GM21360 (cell line): Measurements from ENCODE around the gene SEMA4C.
"Not testable (repeated sequence)": the region's sequence is repeated elsewhere in the genome, so short reads cannot be mapped to it uniquely, and the experiment has no call there.

Experiments used
- ATAC-seq: cut with Tn5 transposase; IDR thresholded peaks from one replicate; pipeline ENCODE4 v1.9.1; 2021; ENCODE audit warnings: mild to moderate bottlenecking, moderate library complexity; ENCODE audit not compliant: unreplicated experiment

The SEMA4C gene

DNA sequence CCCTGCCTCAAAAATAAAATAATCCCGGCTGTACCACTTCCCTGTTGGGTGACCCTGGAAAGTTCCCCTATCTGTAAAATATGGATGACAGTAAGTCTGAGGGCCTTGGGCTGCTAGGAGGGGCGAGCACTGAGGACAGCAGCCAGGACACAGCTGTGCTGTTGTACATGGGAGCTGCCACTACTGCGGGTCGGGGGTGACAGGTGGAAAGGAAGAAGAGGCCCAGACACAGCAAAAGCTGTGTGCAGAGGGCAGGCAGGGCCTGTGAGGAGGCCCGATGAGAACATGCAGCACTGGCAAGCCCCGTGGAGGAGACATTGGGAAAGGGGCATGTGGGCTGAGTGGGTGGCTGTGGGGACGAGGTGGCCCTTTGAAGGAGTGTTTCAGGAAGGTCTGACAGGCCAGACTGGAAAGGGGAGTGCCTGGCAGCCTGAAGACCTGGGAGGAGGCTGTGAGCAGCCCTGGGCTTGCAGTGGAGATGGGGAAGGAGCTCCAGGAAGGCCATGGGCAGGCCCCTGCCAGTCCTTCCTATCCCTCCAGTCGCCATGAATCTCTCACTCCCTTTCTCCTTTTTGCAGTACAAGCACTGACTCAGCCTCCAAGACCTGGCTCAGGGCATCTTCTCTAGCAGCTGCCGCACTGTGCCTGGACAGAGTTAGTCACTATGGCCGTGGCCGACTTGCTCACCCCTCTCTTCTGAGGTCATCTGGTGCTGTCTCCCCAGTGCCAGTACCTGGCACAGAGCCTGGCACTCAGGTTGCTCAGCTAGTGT, 28.9 kb upstream of the SEMA4C start:
- no peak for ATAC-seq

DNA sequence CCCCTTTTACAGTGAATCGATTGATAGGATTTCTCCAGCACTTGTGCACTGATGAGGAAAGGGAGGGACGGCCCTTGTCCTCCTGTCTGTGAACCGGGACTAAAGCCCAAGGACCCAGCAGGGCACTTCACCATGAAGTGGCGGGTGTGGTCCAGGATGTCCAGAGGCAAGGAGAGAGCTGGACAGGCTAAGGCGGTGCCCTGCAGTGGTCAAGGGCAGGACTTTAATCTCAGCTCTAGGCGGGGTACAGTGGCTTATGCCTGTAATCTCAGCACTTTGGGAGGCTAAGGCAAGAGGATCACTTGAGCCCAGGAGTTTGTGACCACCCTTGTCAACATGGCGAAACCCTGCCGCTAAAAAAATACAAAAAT, 28.2 kb upstream of the SEMA4C start:
- no peak for ATAC-seq

DNA sequence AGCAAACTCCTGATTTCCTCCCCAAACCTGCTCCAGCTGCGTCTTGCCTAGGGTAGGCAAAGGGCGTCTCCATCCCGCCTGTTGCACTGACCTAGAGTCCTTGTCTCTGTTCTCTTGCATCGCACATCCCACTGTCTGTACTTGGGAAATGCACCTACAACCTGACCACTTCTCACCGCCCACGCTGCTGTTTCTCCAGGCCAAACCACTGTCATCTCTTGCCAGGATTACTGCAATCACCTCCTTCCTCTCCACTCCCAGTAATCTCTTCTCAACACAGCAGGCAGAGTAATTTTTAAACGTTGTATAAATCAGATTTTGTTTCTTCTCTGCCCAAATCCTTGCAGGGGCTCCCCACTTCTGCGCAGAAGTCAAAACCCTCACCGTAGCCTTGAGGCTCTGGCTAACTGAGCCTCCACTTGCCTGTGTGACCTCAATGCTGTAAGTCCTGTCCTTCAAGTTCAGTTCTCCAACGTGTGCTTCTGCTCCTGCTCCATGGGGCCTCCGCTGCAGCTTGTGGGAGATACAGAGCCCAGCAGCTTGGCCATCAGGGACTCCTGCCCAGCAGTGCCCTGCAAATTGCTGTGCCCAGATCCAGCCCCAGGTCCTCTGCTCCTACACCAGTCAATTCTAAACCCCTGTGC, 27.7 kb upstream of the SEMA4C start:
- no peak for ATAC-seq

DNA sequence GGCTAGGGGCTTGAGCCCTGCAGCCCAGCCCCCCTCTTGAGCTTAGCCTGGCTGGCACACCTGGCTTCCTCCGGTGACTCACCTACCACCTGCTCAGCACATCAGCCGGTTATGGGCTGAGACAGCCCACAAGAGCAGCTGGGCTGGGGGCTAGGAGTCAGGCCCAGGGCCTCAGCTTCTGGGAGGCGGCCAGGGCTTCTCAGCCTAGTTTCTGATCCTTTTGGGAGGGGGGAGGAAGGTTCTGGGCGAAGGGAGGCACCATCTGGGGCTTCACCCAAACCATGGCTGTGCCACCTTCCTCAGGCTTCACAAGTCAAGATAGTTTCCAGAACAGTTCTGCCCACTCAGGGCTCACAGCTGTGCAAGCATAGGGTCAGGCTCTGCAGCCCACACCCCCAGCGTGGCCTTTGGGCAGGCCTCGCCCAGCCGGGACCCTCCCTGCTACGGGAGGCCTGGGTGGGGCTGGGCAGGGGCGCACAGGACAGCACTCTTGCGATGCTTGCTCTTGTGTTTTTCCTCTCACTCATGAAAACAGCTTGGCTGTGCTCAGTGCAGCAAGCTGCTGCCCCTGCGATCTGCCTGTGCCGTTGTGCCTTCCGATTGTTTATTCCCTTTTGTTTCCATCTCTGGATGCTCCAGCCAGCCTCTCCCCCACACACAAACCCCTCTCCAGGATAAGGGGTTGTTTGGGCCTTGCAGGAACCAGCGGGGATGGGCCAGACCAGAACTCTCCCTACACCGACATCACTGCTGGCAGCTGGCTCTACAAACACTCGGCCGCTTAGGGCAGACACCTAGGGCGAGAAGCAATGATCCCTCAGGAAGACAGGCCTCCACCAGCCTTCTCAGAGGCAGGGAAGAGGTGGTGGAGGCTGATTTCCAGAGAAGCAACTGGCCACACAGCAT, 26.1 kb upstream of the SEMA4C start:
- no peak for ATAC-seq

DNA sequence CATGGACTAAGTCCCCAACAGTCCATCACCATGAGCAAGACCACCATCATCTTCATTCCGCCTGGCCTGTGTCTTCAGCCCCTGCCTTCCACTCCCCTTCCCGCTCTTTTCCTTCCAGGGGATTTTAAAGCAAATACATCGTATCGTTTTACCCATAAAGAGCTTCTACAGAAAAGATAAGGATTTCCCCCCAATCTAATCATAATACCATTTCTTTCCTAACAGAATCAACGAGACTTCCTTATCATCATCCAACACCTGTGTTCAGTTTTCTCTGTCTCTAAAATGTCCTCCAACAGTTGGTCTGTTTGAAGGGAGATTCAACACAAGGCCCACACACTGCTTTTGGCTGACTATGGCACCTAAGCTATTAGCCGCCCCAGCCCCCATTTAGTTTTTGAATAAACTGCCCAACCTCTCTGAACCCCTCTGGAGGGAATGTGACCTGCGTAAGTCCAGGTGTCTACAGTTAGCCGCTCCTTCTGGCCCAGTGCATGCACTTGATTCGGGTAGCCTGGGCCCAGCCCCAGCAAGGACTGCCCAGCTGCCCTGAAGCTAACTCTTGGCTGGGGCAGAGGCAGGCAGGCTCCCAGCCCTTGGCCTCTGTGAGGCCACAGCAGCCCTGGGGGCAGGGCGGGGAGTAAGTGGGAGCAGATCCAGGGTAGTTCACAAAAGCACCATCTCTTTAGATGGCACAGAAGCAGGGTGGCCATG, 25.3 kb upstream of the SEMA4C start:
- no peak for ATAC-seq

DNA sequence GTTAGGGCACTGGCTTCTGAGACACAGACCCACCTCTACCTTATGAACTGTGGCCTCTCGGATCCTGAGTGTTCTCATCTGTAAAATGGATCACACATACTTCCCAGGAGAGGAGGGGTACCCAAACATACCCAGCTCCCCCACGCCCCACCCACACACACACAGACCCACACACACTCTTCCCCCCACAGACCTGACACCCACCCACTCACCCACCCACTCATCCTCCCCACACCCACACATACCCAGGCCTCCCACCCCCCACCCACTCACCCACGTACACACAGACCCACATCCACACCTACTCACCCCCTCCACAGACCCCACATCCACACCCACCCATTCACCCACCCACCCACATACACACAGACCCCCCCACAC, 24.3 kb upstream of the SEMA4C start:
- no peak for ATAC-seq

DNA sequence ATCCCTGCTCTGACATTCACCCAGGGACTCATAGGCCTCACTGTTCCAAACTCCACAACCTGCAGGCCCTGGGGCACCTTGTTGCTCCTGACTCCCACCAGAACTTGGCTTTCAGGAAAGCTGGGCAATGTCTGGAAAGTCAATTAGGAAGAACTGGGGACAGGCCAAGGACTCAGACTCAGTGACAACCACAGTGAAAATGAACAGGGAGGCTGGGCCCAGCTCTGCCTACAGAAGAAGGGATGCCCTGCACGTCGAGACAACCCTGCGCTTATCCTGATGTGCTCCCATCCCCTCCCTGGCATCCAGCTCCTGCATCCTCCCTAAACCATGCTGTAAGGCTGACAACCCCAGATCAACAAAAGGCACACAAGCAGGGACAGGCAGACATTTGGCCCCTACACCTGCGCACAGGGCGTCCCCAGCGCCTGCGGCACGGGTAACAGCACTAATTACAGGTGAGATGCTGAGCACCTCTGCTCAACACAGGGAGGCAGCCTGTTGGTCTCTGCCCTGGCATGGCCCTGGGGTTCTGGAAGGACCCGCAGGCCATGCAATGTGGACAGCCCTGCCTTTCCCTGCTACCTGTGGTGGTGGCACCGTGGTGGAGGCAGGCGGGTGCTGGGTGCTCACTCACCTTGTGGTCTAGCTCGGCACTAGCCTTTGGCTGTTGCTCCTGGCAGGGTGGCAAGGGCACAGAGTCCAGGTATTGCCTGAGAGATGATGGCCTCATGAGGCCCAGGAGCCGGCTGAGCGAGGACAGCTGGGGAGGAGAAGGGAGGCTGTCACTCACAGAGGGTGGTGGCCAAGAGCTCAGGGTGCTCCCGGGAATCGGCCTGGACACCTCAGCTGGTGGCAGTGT, 23.6 kb upstream of the SEMA4C start:
- ATAC-seq = no peak

DNA sequence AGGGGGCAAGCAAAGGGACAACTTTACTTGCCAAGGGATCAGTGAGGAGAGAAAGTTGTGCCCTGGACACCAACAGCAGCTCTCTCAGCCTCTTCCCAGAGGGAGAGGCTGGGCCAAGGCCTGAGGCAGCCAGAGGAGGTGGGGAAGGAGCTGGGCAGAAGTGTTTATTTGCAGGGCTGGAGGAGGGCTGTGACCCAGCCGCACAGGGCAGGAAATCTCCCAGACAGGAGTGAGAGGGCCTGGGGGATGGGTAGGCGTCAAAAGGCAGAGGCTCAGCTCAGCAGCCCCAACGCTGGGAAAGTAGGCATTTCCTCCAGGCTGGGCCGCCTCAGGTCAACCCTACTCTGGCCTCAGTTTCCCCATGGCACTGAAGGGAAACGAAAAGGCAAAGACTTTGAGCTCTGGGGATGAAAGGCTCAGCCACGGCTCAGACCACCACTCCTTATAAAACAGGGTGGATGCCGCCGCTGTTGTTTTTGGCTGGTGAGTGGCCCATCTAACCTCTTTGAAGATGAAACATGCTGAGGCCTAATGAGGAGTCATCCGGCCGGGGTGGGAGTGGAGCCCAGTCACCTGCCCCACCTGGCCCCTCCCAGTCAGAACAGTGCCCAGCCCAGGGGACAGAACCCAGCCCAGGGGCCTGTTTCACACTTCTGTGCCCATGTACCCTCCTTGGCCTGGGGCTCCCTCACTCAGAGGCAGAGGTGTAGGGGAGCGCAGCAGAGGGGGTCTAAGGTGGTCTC, 21.9 kb upstream of the SEMA4C start:
- no peak for ATAC-seq

DNA sequence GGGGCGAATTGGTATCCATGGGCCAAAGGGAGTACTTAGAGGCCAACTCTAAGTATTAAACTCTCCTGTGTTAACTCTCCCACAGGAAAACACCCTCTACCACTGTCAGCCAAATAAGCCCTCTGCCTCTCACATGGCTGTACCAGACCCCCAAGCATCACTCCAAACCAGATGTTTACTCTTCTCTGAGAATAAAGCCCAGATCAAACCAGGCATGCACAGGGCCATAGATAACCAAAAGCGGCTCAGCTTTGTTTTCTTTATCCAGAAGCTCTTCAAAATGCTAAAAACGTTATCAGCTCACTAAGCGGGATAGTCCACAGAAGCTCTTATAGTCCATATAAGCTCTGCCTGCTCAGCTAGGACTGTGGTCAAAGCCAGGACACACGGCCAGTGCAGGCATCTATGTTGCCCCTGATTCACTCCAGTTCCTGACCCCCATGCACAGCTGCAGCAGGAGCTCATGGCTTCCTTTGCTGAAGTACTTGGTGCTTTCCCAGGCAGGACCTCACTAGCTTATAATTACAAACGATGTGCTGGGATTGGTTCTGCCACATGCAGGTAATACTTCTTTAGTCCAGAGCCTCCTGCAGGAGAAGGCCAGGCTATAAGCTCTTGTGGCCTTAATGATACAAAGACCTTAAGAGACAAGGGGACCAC, 21.0 kb upstream of the SEMA4C start:
- no peak for ATAC-seq

DNA sequence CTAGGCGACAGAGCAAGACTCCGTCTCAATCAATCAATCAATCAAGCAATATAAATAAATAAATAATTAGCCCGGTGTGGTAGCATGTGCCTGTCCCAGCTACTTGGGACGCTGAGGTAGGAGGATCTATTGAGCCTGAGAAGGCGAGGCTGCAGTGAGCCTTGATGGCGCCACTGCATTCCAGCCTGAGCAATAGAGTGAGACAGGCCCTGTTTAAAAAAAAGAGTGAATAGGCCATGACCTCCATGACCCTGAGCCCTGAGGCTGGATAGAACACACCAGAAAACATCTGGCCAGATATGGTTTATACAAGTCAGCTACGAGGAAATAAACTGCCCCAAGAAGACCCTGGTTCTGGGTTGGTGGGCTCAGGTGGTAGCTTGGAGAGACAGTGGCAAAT, 20.4 kb upstream of the SEMA4C start:
- ATAC-seq = no peak

DNA sequence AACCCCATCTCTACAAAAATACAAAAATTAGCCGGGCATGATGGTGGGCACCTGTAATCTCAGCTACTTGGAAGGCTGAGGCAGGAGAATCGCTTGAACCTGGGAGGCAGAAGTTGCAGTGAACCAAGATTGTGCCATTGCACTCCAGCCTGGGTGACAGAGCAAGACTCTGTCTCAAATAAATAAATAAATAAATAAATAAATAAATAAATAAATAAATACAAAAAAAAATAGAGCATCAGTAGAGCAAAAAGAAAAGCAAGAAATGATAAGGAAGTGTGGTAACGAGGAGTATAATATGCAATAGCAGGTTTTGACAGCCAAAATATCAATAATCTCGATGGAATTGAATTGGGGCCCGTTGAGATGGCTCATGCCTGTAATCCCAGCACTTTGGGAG, 19.6 kb upstream of the SEMA4C start:
- ATAC-seq = not testable (repeated sequence)

DNA sequence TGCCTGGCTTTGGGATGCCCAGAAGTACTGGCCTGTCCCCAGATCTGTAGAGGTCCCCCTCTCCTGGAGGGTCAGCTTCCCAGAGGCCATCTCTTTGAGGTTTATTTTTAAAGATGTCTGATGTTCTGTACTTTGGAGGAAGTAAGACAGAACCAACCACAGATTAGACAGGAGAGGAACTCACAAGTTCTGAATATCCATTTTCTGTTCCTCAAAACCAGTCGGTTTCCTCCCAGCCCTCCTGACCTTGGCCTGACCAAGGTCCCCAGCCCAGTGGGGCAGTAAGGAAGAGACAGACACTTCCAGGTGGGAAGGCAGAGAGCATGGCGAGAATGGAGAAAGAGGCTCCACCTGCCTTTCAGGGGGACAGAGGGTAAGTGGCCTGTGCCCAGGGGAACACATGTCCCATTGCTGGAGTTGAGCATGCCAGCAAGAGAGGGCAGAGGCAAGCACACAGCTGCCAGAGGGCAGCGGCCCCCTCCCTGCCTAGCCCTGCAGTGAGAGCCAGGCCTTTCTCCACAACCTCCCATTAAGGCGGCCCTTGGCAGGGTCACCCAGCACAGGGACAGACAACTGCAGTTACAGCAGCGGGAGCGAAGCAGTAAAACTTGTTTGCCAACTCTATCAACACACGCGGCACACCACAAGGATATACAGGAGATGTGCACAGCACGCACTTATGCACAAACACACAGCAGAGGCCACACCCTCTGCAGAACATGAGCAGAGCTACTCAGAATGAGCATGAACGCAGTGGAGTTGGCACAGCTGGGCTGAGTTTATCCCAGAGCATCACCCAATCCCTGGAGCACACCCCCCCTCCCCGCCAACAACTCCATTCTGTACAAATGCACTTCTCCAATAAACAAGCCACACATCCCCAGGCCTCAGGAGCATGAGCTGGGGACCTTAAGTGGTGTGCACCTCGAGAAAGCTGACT, 18.5 kb upstream of the SEMA4C start:
- no peak for ATAC-seq

DNA sequence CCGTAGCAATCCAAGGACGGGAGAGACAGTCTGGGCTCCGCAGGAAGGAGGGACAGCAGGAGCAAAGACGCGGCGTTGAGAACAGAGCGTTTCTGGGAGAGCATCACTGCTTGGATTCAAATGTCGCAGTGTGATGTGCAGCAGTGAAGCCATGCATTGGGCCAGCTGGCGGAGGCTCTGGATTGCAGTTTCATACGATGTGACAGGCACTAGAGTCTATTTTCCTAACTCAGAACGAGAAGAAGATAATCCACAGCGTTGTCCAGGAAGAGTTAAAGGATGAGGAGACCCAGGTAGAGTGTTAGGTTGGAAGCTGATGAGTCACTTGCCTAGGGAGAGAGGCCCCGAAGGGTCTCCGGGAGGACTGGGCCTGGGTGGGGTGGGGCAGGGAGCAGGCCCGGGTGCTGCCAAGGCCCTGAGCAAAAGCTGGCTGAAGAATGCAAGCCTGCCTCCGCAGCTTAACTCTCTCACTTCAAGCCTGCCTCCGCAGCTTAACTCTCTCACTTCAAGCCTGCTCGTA, 17.7 kb upstream of the SEMA4C start:
- no peak for ATAC-seq

DNA sequence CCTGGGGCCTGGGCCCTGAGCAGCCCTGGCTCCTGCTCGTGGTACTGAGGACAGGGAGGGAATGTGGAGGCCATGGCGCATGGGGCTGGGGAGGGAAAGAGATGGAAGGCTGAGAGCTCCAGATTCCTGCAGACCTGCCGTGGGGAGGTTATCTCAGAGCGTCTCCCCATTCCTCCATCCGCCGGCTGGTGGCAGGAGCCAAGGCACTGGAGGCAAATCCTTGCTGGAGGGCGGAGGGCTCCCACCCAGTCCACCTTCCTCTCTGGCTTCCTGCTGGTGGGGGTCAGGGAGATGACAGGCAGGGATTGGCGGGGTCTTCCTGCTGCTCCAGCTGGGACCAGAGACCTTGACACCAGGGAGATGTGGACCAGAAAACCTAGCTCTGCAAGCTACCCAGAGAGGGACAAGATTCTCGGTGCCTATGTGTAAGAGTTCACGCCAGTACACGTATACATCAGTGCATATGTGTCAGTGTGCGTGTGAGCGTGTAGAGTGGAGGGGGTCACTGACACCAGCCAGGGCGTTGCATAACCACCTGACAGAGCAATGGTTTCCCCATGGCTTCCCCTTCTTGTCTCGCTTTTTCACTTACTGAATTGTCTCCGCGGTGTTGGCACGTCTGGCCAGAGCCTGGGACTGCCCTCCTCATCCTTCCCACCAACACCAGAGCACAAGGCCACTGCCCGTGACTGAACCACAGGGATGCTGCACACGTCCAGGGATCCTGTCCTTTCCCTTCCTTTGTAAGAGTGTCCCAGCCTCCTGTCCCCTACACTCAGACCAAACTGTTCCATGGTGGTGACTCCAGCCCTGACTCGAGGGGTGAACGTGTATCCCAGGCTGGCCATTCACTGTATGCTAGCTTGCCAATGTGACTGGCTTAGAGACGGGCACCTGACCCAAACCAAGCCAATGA, 15.8 kb upstream of the SEMA4C start:
- no peak for ATAC-seq

DNA sequence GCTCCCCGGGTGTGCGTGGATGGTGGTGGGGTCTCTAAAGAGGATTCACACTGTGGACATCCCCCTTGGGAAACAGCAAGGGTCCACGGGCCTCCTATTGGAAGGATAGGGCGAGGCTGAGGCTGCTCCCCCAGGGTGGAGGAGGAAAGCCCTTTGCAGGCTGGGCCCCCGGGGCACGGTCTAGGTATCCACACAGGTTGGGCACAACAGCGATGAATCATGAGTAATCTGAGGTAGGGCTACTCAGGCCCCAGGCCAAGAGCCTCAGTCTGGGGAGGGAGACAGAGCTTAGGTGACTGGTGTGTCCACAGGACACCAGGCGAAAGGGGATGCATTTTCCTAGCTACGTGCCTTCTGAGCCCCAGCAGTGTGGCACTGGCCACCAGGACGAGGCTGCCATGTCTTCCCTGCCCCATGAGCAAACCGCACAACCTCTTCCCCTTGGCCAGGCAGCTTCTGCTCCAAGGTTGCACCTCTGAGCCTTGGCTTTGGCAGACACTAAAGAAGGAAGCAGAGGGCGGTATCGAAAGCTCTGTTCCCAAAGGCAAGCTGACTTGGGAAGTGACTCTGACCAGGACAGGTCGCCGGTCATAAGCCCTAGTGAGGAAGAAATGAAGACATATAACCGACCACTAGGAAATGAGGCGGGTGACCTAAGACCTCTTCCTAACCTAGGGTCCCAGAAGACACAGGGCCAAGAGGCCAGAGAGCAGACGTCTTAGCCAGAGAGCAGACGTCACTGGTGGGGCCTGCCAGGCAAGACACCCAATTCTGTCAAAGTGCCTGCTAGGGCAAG, 14.6 kb upstream of the SEMA4C start:
- no peak for ATAC-seq

DNA sequence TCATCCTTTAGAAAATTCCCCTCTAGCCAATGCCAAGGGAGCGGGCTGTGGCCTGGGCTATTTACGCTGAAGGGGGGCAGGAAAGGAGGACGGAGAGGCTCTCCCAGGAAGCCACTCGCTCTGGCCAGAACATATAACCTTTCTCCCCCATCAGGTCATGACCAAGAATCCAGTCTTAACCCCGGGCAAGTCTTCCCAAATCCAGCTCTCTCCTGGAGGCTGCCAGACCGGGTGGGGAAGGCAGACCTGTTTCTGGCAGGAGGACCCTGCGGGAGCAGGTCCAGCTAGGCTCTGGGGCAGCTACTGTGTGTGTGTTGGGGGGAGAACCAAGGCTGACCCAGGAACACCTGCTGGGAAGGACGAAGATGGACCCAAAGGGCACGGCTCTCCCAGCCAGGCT, 13.4 kb upstream of the SEMA4C start:
- ATAC-seq = no peak
